OCI-LY7 (cell line): ENCODE measurements around the gene CES2. TPM values are rescaled to one million over a fixed set of nuclear protein-coding genes. Genes with fewer than 3 reads are reported as not detected.

Experiments used
- BruUV-seq: library from RNA; stranded (reverse); fragments of 400-500 nt; replicated peaks from 2 replicates; lab custom pipeline; 2021; lab: Mats Ljungman, UMichigan
- CTCF ChIA-PET: fragments of 300-600 bp; sonication (Branson Sonifier 250); formaldehyde crosslinking; loops from one replicate; lab custom pipeline; 2022; ENCODE audit warnings: antibody characterized with exemption; ENCODE audit not compliant: unreplicated experiment; lab: Charles Lee
- POLR2A ChIA-PET: fragments of 300-600 bp; sonication (Branson Sonifier 250); formaldehyde crosslinking; loops from one replicate; lab custom pipeline; 2022; ENCODE audit warnings: antibody characterized with exemption; lab: Charles Lee
- DNase-seq: peaks from one replicate; pipeline ENCODE4 v3.0.0-alpha.2; 2015; ENCODE audit warnings: low spot score
- H2AFZ ChIP-seq: fragments of 200-600 bp; sonication (generic), shearing (Covaris generic); 2 replicates; pipeline ENCODE4 v1.6.1; 2014; ENCODE audit warnings: mild to moderate bottlenecking, antibody characterized with exemption, low read length, moderate library complexity
- H3K27ac ChIP-seq: fragments of 200-600 bp; sonication (generic); 2 replicates; pipeline ENCODE4 v1.5.1; 2014; ENCODE audit warnings: mixed run types, low read depth, mild to moderate bottlenecking, moderate library complexity, low read length, inconsistent platforms; ENCODE audit not compliant: poor library complexity, severe bottlenecking
- H3K36me3 ChIP-seq: fragments of 200-600 bp; sonication (generic); 2 replicates; pipeline ENCODE4 v1.6.1; 2014; ENCODE audit warnings: mild to moderate bottlenecking, antibody characterized with exemption, low read length, moderate library complexity, mixed read lengths; ENCODE audit not compliant: insufficient read depth
- H3K4me1 ChIP-seq: fragments of 200-600 bp; sonication (generic); 2 replicates; pipeline ENCODE4 v1.5.1; 2014; ENCODE audit warnings: mild to moderate bottlenecking, low read length; ENCODE audit not compliant: insufficient read depth, poor library complexity, severe bottlenecking
- H3K4me2 ChIP-seq: fragments of 200-600 bp; sonication (generic); 2 replicates; pipeline ENCODE4 v1.6.1; 2014; ENCODE audit warnings: mild to moderate bottlenecking, low read length
- H3K4me3 ChIP-seq: fragments of 200-600 bp; sonication (generic); 2 replicates; pipeline ENCODE4 v1.5.1; 2014; ENCODE audit warnings: mild to moderate bottlenecking, low read depth, low read length; ENCODE audit not compliant: poor library complexity, severe bottlenecking
- H3K79me2 ChIP-seq: fragments of 200-600 bp; sonication (generic); 2 replicates; pipeline ENCODE4 v1.6.1; 2016; ENCODE audit warnings: low read depth, mild to moderate bottlenecking, low read length, moderate library complexity, mixed read lengths; ENCODE audit not compliant: insufficient read depth
- H3K9me2 ChIP-seq: fragments of 200-600 bp; sonication (generic); 2 replicates; pipeline ENCODE4 v1.6.1; 2016; ENCODE audit warnings: mild to moderate bottlenecking, low read length, mixed read lengths; ENCODE audit not compliant: insufficient read depth
- H3K9me3 ChIP-seq: fragments of 200-600 bp; sonication (generic); 2 replicates; pipeline ENCODE4 v1.6.1; 2014; ENCODE audit warnings: mild to moderate bottlenecking, mixed run types, low read length, mixed read lengths
- H4K20me1 ChIP-seq: fragments of 200-600 bp; sonication (generic); 2 replicates; pipeline ENCODE4 v1.6.1; 2014; ENCODE audit warnings: mild to moderate bottlenecking, antibody characterized with exemption, low read length, moderate library complexity, mixed read lengths; ENCODE audit not compliant: insufficient read depth
- EZH2phosphoT487 ChIP-seq: fragments of 200-600 bp; sonication (generic); IDR thresholded peaks from 2 replicates; pipeline ENCODE4 v1.6.1; 2018; ENCODE audit warnings: low read depth, borderline replicate concordance, mild to moderate bottlenecking, mixed run types, antibody characterized with exemption, low read length, moderate library complexity, mixed read lengths
- intact Hi-C: fragments of 100-400 bp; cut with micrococcal nuclease; formaldehyde crosslinking; loops from one replicate; pipeline ENCODE4 v1.10.0; 2022; ENCODE audit not compliant: unreplicated experiment
- total RNA-seq, 2 experiments: library from RNA; depleted of rRNA in 1 of 2; stranded (reverse); fragments of >200 nt in 1 of 2; shearing (Covaris generic) in 1 of 2; gene quantifications; 2 replicates each; pipeline ENCODE4 v1.2.3, GENCODE V29; 2014 to 2022
- TF ChIP-seq, protein P1 (sequence below): fragments of 200-600 bp; sonication (generic); conservative IDR thresholded peaks from 2 replicates; pipeline ENCODE4 v1.5.1; 2014; ENCODE audit warnings: mild to moderate bottlenecking, antibody characterized with exemption, low read length, moderate library complexity, mixed read lengths

The CES2 gene
- total RNA-seq, 2 experiments from 2014 or later = 29.6 to 30.7 TPM

DNA sequence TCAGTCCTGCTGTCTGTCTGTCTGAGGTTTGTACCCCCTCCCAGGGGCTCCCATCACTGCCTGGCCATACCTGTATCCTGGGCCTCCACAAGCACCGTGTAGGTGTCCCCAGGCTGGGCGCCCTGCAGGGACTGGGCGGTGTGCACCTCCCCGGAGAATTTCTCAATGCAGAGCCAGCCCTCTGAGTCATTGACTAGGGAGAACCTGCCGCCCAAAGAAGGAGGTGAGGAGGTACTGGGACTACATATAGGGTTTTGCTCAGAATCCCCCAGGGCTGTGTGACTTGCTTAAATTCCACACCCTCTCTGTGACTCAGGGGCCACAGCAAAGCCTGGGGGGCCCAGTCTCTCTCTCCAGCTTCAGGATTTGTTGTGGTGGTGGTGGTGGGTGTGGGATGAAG is 24.2 kb upstream of the CES2 start:
- no peaks in the 10 kb centered on the region for H3K9me3 ChIP-seq
- no peaks in the 10 kb centered on the region for H4K20me1 ChIP-seq
- no peaks in the 10 kb centered on the region for H3K9me2 ChIP-seq
- no peak for DNase-seq
- CTCF ChIA-PET = interaction anchor here (0.6 kb wide), 1 partner anchor 9 kb away, joined by 5 read pairs; no protein-coding TSS in a partner anchor
- no peak overlapping the region for H3K4me2 ChIP-seq
- intact Hi-C loops = no loop called here
- BruUV-seq = no TSS peak
- H3K36me3 ChIP-seq = no peaks in the 10 kb centered on the region
- no peaks in the 10 kb centered on the region for H3K79me2 ChIP-seq
- H2AFZ ChIP-seq = no peak overlapping the region
- H3K27ac ChIP-seq = no peak overlapping the region
- POLR2A ChIA-PET = no interaction called here
- no peak overlapping the region for H3K4me3 ChIP-seq
- TF ChIP-seq, protein P1, sequence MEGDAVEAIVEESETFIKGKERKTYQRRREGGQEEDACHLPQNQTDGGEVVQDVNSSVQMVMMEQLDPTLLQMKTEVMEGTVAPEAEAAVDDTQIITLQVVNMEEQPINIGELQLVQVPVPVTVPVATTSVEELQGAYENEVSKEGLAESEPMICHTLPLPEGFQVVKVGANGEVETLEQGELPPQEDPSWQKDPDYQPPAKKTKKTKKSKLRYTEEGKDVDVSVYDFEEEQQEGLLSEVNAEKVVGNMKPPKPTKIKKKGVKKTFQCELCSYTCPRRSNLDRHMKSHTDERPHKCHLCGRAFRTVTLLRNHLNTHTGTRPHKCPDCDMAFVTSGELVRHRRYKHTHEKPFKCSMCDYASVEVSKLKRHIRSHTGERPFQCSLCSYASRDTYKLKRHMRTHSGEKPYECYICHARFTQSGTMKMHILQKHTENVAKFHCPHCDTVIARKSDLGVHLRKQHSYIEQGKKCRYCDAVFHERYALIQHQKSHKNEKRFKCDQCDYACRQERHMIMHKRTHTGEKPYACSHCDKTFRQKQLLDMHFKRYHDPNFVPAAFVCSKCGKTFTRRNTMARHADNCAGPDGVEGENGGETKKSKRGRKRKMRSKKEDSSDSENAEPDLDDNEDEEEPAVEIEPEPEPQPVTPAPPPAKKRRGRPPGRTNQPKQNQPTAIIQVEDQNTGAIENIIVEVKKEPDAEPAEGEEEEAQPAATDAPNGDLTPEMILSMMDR = no peak
- TF ChIP-seq EZH2phosphoT487 = no peak
- no peaks in the 10 kb centered on the region for H3K4me1 ChIP-seq

DNA sequence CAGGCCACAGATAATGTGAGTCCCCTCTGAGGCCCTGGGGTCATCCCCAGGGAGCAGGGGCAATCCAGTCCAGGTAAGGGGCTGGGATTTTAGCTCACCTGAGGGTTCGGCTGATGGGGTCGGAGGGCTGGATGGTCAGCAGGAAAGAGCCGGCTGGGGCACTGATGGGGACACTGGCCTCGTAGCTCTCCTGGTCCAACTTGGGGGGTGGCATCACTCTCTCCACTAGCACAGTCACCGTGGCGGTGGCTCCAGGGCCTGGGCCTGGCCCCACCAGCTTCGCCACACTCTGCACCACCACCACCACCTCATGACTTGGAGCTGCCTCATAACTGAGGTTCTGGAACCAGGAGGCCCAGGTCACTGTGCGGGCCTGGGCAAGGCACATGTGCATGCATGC is 23.5 kb upstream of the CES2 start:
- intact Hi-C loops = no loop called here
- Histone ChIP-seq H3K79me2 (no peaks in the 10 kb centered on the region), H3K4me2 (no peak overlapping the region), H2AFZ (no peak overlapping the region), H4K20me1 (no peaks in the 10 kb centered on the region), H3K36me3 (no peaks in the 10 kb centered on the region), H3K4me3 (no peak overlapping the region), H3K27ac (no peak overlapping the region), H3K9me2 (no peaks in the 10 kb centered on the region), H3K4me1 (no peaks in the 10 kb centered on the region), H3K9me3 (no peaks in the 10 kb centered on the region)
- POLR2A ChIA-PET = no interaction called here
- DNase-seq = no peak
- BruUV-seq = no TSS peak
- TF ChIP-seq, protein P1 = no peak
- TF ChIP-seq EZH2phosphoT487 = no peak
- CTCF ChIA-PET = interaction anchor here (0.6 kb wide), 1 partner anchor 9 kb away, joined by 5 read pairs; no protein-coding TSS in a partner anchor

DNA sequence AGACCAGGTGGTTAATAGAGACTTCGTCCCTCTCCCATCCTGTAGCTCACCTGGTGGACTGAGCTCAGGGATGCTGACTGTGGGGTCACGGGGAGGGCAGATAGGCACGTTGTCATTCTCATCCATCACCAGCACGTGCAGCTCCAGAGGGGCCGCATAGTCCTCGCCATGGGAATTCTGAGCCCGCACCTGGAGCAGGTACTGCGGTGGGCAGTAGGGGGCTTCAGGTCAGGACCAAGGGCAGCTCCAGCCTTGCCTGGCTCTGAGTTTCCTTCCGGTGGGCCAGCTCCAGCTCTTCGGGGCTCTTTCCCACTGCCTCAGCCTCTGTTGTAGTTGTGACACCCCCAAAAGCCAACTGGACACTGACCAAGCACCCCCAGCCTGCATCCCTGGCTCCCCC is 22.2 kb upstream of the CES2 start:
- no peak overlapping the region for H2AFZ ChIP-seq
- no TSS peak for BruUV-seq
- no peak overlapping the region for H3K4me2 ChIP-seq
- H3K9me2 ChIP-seq = no peaks in the 10 kb centered on the region
- H3K79me2 ChIP-seq = no peaks in the 10 kb centered on the region
- CTCF ChIA-PET = interaction anchor here (0.6 kb wide), 1 partner anchor 263 kb away, joined by 3 read pairs; no protein-coding TSS in a partner anchor
- intact Hi-C loops = no loop called here
- H3K4me1 ChIP-seq = no peaks in the 10 kb centered on the region
- H4K20me1 ChIP-seq = no peaks in the 10 kb centered on the region
- no peak overlapping the region for H3K27ac ChIP-seq
- H3K36me3 ChIP-seq = no peaks in the 10 kb centered on the region
- no peak for TF ChIP-seq EZH2phosphoT487
- TF ChIP-seq, protein P1 = no peak
- POLR2A ChIA-PET = no interaction called here
- no peaks in the 10 kb centered on the region for H3K9me3 ChIP-seq
- no peak for DNase-seq
- no peak overlapping the region for H3K4me3 ChIP-seq
